Stimulated activated CD8-positive, alpha-beta memory T cell treated with anti-CD3 and anti-CD28 coated beads, Interleukin-7, amount 100 ng/mL, for 4 hours (primary cell): ENCODE measurements around the gene LTBP3.

Experiments
- DNase-seq, 2 donors: peaks; one replicate each; pipeline ENCODE4 v3.0.0-alpha.2; 2020; ENCODE audit warnings: low read depth in 2 of 2

LTBP3 gene

GRCh38 chr11:65558002-65558929, at the start of gene LTBP3:
Gene LTBP3, minus strand, starts transcription at chr11:65558359. Its CDS starts 400 bp downstream, at chr11:65557959.
- DNase-seq, result no peak

DNA sequence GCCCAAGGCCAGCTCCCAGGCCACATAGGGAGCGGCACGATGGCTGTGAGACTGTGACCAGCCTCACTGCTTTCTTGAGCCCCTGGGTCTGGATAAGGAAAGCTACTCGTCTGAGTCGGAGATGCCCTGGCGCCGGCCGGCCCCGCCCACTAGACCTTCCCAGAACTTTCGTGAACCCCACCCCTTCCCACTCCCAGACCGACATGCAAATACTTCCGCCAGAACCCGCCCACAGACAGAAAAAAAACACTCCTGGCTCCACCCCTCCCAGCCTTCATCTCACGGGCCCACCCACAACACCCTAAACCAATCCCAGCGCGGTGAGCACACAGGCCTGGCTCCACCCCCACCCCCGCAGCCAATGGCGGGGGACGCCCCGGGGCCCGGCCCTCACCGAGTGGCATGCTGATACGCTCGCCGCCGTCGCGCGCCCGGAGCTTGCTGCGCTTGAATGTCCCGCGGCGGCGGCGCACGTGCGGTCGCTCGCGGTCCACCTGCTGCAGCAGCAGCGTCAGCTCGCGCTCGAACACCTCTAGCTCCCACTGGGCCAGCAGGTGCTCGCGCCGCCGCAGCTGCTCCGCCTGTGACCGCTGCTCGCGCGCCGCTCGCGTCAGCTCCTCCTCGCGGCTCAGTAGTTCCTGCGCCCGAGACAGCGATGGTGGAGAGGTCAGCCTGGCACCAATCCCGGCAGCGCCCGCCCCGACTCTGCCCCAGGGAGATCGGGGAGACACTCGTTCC, 48.9 kb upstream of the LTBP3 start:
- no peak for DNase-seq

DNA sequence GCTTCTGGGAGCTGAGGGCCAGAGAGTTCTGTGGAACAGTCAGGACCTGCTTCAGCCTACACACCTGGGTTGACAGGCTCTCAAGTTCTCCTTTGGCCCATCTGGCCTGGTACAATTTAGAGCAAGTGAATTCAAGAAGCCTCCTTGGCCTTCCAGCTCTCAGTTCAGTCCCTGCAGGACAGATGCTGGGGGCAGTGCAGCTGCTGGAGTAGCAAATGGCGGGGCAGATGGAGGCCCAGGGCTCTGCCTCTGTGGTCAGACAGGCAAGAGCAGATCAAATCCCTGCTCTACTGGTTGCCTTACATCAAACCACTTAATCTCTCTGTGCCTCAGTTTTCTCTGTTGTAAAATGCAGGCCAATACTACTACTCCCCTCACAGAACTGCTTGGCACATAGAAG, 46.1 kb upstream of the LTBP3 start:
- no peak for DNase-seq

DNA sequence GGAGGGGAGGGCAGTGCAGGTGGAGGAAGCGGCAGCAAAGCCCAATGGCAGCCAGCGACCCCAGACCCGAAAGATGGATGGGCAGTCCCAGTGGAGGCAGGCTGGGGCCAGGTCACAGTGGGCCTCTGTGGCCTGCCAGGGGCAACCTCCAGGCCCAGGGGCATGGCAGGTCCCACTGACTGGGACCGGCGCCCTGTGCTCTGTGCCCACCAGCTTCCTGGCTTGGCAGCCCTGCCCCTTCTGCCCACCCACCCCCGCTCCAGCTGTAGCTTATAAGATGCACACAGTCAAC, 41.7 kb upstream of the LTBP3 start:
- DNase-seq, result no peak

DNA sequence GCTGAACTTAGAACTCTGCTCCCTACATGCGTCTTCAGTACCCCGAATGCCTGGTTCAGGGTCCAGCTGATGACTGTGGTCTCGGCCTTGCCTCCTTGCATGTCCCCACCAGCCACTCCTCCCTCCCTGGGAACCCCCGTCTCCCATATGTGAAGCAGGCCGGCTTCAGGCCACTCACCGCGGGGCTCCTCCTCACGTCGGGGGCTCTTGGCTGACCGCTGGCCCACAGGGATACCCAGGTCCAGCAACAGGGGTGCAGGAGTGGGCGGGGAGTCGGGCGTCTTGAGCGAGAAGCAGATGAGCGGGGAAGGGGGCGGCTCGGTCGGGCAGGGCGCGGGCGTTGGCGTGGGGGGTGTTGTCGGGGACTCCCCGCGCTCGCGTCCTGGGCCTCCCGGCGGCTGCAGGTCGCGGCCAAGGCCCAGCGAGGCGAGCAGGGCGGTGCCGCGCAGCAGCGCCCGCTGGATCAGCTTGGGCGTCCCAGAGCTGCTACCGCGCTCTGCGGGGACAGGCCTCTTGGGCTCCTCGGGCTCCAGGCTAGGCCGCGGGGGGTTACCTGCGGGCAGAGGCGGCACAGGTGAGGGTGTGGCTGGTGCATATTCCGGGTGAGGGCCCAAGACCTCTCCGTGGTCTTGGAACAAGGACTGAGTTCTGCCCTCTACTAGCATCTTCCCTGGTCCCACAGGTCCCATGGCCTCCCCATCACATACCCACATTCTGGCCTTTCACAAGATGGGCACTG, 41.2 kb upstream of the LTBP3 start:
- DNase-seq, result no peak

DNA sequence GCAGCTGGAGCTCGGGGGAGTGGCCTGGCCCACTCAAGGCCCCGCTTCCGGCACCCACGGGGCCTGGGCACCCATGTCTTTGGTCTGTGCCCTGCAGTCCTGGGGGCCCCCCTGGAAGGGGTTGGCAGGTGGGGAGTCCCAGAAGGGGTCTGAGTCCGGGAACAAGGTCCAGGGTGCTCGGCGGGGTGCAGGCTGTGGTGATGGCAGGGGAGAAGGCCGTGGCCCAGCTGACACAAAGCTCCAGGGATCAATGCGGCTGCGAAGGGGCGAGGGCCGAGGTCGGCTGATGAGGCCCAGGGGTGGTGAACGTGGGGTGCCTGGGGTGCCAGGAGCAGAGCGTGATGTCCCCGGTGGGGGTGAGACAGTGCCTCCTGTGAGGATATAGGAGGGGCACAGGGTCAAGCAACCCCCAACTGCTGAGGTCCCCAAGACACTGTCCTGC, 40.1 kb upstream of the LTBP3 start:
- no peak for DNase-seq

DNA sequence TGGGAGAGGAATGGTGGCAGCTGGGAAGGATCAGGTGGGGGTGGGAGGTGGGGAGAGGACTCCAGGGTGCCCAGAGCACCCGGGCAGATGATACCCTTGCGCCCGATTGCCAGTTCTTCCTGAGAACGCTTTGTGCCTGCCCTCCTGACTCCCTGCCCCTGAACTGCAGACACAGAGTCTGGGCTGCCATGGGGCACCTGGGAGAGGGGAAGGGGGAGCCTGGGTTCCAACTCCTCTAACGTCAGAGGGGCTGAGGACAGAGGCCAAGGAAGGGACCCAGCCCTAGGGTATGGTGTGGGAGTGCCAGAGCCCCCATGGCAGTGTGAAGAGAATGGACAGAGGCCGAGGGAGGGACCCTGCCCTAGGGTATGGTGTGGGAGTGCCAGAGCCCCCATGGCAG, 38.4 kb upstream of the LTBP3 start:
- no peak for DNase-seq

GRCh38 chr11:65595543-65596281, 37.6 kb upstream of the LTBP3 start, which contains the start of gene KCNK7:
Gene KCNK7, minus strand, starts transcription at chr11:65595800. Its CDS starts 28 bp downstream, at chr11:65595772.
- DNase-seq, result no peak

- DNase-seq, result no peak
Observed at GRCh38 chr11:65595131-65595530, 37.0 kb upstream of the LTBP3 start.

- DNase-seq, result peak in 1 of 2 donors; percentile 40
Observed at GRCh38 chr11:65593518-65594414, 35.6 kb upstream of the LTBP3 start.

GRCh38 chr11:65592858-65593517, 34.8 kb upstream of the LTBP3 start:
- DNase-seq, result no peak

DNA sequence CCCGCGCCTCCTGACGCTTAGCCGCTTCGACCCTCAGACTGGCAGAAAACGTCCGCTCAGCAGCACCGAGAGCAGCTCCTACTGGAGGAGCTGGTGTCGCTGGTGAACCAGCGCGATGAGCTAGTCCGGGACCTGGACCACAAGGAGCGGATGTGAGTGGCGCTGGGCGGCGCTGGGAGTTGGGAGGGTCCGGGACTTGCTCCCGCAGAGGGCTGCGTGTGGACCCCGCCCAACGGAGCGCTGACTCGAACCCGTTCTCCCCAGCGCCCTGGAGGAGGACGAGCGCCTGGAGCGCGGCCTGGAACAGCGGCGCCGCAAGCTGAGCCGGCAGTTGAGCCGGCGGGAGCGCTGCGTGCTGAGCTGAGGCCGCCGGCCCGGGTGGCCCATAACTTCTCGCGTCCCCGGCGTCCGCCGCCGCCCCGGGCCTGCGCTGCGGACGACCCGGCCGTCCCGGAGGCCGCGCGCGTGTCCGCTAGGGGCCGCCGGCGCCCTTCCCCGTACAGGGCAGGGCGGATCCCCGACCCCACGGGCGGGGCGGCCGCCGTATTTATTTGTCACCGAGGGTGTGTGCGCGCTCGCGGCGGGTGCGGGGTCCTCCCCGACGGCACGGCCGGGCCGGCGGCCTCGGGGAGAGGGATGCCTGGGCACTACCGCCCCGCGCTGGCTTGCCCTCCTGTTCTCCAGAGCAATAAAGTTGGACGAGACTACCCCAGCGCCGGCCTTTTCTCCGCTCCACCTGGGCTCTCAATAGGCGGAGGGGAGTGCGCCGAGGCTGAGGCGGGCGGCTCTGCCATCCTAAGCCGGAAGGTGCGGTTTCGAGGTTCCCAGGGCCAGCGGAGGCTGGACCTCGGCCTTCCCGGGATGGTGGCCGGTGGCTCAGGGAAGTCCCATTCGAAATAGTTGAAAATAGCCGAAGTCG, 34.0 kb upstream of the LTBP3 start:
- DNase-seq, result no peak

DNA sequence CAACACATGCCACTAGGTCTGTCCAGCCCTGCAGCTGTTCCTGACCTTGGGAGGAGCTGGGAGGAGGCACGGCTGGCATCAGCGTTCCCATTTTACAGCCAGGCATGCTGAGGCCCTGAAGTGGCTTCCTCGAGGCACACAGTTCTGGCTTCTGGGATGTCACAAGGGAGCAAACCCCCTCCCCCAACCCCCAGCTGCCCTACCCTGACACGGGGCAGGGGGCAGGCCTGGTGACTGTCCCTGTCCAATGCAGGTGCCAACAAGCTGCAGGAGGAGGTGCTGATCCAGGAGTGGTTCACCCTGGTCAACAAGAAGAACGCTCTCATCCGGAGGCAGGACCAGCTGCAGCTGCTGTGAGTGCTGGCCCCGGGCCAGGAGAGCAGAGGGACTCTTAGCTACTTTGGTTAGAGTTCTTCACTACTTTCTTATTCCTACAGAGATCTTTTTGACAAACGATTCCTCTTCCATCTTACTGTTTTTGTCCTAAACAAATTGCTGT, 32.1 kb upstream of the LTBP3 start:
- no peak for DNase-seq

- DNase-seq, result peak in 1 of 2 donors; percentile 33
Observed at GRCh38 chr11:65589444-65590239, 31.5 kb upstream of the LTBP3 start.

DNA sequence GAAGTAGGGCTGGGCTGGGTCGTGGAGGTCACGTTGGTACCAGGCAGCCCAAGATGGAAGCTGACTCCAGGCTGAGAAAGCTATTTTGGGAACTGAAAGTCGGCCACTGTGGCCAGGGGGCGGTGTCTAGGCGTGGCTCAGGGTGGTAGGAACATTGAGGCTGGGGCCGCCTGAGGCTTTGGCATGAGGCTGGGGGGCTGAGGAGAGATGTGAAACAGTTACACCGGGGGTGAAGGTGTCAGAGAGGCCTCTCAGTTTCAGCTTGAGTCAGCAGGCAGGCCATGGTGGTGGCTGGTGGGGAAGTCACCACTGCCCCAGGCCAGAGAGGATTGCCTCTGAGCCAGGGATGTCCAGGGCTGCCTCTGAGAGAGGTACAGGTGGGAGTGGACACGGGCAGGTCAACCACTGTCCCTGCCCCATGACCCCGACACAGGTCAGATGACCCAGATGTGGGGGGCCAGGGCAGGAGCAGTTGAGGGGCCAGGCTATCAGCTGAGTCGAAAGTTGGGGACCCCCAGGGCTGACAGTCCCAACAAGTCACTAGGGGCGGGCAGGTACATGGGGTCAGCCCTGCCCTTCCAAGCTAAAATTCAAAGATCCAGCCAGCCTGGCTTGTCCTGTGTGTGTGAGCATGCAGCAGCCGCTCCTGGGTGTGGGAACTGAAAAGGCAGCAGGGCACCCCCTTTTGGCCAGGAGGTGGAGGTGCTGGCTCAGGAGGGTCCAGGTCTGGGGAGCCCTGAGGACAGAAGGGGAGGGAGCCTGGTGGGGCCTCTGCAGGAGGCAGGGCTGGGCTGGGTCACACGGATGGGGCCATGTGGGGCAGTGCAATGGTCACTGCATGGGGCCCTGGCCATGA, 30.3 kb upstream of the LTBP3 start:
- peak; percentile 54 to 60 for DNase-seq

- no peak for DNase-seq
Observed at GRCh38 chr11:65586676-65587075, 28.5 kb upstream of the LTBP3 start.

DNA sequence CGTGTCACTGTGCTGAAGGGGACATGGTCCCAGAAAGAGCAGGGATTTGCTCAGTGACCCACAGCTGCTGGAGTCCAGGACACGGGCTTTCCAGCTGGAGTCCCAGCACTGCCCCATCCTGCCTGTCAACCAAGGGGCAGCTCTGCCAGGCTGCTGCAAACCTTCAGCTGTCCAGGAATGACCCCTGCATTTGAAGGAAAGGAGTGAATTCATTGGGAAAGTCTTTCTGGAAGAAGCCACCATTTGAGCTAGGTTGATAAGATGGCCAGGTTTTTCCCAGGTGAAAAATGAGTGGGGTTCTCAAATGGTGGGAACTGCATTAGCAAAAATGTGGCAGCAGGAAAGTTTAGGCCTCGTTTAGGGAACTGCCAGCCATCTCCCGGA, 28.1 kb upstream of the LTBP3 start:
- no peak for DNase-seq
